Measurements from ENCODE around the gene C4B.
"Not testable (repeated sequence)": the region's sequence is repeated elsewhere in the genome, so short reads cannot be mapped to it uniquely, and the experiment has no call there.

C4B gene

DNA sequence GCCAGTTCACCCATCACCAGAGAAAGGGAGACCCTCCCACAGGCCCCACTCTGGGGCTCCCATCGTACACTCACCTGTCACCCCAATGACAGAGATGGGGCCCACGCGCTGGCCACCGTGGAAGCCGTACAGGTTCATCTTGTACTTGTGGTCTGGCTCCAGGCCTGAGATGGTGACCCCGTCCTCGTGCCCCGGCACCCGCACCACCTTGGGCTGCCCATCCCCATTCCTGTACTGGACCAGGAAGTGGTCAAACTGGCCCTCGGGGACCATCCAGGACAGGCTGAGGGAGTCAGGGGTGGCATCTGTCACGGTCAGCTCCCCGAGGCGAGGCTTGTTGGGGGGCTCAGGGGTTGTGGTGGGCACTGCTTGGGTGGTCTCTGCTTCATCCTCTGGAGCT lies 38.7 kb downstream of the C4B start:
- not testable (repeated sequence) for DNase-seq (ENCODE audit: low read depth)

GRCh38 chr6:32055756-32056155 lies 41.2 kb downstream of the C4B start:
- not testable (repeated sequence) for DNase-seq (ENCODE audit: low read depth)

DNA sequence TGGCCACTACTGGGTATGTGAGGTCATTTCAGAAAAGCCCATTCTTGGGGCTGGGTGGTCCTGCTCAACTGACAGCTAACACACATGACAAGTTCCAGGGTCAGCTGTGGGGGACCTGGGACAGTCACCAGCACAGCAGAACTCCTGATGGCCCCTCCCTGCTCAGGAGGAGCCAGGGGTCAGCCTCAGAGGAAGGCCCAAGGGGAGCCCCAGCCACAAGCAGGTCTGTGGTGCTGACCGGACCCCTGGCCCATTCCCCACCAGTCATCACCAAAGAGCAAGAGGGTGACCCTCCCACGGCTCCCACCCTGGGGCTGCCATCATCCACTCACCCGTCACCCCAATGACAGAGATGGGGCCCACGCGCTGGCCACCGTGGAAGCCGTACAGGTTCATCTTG lies 41.7 kb downstream of the C4B start:
- DNase-seq (ENCODE audit: low read depth): no peak

GRCh38 chr6:32057966-32058365 lies 43.4 kb downstream of the C4B start:
- DNase-seq (ENCODE audit: low read depth): no peak

DNA sequence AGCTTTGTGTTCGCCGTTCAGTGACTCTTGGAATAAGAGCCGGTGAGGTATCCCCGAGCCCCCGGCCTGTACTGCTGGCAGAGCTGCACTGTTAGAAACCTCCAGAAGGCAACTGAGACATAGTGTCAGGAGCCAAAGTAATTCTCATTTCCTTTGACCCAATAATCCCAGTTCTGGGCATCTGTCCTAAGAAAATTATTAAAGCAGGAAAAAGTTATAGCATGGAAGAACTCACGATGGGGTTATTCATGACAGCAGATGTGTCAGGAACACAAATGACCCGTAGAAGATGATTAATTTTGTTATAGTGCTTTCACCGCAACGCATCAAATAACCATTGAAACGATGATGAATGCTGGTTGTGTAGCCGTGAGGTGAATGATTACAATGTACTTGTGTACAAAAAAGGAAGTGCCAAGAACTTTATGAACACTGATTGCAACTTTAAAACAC lies 43.9 kb downstream of the C4B start:
- peak; percentile 86 for DNase-seq (ENCODE audit: low read depth)

DNA sequence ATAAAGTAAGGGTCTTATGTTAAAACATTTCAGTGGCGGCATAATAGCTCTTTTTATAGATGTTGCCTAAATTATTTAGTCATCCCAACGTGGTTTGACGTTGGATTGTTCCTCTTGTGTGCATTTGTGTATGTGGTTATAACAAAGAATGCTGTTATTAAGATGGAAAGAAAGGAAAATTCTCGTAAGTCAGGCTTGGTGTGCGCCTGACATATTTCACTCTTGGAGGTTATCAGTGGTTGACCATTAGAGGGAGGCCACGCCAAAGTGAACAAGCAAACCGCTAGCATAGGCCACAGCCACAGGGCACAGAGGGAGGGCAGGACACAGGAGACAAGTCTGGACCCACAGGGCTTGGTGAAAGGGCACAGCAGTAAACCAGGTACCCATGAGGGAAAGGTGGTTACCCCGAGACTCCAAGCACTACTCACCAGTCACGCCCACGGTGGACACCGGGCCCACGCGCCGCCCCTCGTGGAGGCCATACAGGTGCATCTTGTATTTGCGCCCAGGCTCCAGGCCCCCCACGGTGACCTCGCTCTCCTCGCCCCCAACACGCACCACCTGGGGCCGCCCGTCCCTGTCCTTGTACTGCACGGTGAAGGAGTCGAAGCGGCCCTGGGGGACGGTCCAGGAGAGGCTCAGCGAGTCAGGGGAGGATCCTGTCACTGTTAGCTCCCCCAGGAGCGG lies 46.5 kb downstream of the C4B start:
- DNase-seq (ENCODE audit: low read depth): no peak

GRCh38 chr6:32064706-32065105 lies 50.1 kb downstream of the C4B start:
- no peak for DNase-seq (ENCODE audit: low read depth)

DNA sequence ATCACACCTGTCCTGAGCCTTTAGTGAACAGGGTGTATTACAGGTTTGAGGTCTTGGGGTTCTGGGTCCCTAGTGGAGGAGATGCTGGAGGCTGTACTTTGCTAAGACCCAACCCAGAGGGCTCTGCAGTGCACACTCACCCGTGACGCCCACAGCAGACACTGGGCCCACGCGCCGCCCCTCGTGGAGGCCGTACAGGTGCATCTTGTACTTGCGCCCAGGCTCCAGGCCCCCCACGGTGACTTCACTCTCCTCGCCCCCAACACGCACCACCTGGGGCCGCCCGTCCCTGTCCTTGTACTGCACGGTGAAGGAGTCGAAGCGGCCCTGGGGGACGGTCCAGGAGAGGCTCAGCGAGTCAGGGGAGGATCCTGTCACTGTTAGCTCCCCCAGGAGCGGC lies 52.9 kb downstream of the C4B start:
- DNase-seq (ENCODE audit: low read depth): not testable (repeated sequence)

- not testable (repeated sequence) for DNase-seq (ENCODE audit: low read depth)
Measured at GRCh38 chr6:32068315-32068714, 53.7 kb downstream of the C4B start.

GRCh38 chr6:32068867-32069266 lies 54.3 kb downstream of the C4B start:
- no peak for DNase-seq (ENCODE audit: low read depth)

DNA sequence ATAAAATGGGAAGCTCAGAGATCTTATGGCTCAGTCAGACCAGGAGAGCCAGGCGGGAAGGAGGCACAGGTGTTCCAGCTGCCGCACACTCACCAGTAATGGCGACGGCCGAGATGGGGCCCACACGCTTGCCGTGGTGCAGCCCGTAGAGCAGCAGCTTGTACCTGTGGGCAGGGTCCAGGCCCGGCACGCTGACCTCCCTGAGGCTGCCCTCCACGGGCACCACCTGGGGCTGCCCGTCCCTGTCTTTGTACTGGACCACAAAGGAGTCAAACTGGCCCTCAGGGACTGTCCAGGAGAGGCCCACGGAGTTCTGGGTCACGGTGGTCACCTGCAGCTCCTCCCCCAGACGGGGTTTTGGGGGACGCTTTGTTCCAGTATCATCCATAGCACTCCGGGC lies 54.9 kb downstream of the C4B start:
- DNase-seq (ENCODE audit: low read depth): no peak

GRCh38 chr6:32069878-32070515 lies 55.4 kb downstream of the C4B start:
- DNase-seq (ENCODE audit: low read depth): no peak

DNA sequence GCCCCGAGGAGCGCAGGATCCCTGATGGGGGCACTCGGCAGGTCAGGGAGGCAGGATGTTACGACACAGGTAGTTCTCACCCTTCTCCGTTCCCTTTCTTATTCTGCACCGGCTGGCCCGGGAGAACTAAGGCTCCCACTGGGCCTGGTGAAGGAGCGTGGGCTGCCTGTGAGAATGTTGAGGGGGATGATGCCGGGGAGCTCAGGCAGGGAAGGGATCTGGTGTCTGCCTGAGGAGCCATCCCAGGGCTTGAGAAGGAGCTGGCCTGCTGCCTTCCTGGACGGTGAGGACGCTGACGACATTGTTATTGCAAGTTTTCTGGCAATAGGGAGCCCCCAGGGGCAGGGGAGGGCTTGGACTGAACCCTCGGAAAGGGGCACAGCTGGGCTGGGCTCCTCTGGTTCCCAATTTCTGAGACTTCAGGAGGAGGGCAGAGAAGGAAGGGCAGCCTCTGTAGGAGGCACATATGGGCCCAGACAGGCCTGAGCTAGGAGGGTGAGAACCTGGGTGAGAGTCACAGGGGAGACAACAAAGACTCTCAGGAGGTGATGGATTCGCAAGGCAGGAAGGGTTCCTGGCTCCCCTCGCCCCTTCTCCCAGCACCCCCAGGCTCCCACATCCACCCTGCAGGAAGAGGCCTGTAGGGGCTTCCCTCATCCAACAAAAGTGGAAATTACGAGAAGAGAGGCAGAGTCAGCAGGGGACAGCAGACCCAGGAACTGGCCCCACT lies 56.4 kb downstream of the C4B start:
- DNase-seq (ENCODE audit: low read depth): no peak

GRCh38 chr6:32073101-32073500 lies 58.5 kb downstream of the C4B start:
- no peak for DNase-seq (ENCODE audit: low read depth)

GRCh38 chr6:32073613-32074012 lies 59.0 kb downstream of the C4B start:
- DNase-seq (ENCODE audit: low read depth): no peak

GRCh38 chr6:32074996-32075532 lies 60.5 kb downstream of the C4B start:
- DNase-seq (ENCODE audit: low read depth): no peak

DNA sequence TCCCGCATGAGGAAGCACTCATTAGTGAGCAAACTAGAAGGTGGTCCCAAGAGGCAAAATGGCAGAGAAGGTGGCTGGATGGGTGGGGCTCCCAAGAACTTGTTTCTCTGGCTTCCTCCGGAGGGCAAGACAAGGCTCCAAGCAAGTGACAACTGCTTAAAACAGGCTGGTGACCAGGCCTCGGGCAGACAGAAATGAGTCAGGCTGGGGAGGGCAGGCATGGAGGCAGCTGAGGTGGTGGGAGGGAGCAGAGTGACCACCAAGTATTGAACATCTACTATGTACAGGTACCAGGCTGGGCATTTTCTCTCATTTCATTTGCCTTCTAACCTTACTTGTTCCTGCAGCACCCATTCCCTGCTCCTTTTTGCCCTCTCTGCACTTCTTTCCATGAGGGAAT lies 61.2 kb downstream of the C4B start:
- no peak for DNase-seq (ENCODE audit: low read depth)

GRCh38 chr6:32076321-32076809 lies 61.8 kb downstream of the C4B start:
- DNase-seq (ENCODE audit: low read depth): peak; percentile 31

- DNase-seq (ENCODE audit: low read depth): no peak
Measured at GRCh38 chr6:32079566-32080290, 65.1 kb downstream of the C4B start.

DNA sequence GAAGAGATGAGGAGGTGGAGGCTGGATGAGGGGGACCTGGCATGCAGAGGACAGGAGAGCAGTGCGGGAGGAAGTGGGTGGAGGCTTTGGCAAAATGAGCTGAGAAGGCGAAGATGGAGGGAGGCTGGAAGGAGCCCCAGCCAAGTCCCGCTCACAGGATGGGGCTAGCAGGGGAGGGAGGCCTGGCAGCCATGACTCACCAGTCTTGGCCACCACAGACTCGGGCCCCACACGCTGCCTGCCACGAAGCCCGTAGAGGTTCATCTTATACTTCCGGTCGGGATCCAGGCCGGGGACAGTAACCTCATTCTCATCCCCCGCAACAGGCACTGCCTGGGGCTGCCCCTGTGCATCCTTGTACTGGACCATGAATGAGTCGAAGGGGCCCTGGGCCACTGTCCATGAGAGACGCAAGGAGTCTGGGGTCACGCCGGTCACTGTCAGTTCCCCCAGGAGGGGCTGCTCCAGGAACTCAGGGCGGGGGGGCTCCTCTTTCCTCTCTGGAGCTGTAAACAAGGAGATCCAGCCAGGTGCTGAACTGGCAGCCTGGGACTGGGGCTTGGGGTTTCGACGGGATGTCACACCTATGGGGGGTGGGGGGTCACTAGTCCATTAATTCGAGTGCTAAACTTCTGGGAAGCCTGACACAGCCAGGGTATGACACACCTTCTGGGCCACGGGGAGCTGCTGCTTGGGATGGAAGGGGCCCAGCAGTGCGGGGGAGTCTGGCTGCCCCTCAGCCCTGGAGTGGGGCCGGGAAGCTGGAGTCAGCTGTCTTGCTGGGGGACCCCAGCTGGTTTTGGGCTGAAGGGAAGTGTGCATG lies 66.8 kb downstream of the C4B start:
- DNase-seq (ENCODE audit: low read depth): peak; percentile 71

DNA sequence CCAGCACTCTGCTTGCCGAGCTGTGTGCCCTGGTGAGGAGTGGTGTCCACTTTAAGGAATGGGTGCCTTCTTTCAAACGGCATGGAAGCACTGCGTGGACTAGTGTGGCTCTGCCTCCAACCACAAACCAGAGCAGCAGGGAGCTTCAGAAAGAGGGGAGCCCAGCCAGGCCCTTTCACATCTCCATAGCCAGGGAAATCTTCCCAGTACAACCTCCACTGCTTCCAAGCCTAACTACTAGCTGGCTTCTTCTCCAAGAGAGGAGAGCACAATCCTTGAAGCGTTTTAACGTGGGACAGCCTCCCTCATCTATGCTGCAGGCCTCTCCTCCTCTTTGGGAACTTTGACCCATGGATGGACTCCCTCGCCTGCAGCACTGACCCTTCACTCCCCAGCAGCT lies 67.9 kb downstream of the C4B start:
- DNase-seq (ENCODE audit: low read depth): no peak

Data from stromal cell of bone marrow (primary cell).